ENCODE results near the gene RANBP17.

RANBP17 gene

DNA sequence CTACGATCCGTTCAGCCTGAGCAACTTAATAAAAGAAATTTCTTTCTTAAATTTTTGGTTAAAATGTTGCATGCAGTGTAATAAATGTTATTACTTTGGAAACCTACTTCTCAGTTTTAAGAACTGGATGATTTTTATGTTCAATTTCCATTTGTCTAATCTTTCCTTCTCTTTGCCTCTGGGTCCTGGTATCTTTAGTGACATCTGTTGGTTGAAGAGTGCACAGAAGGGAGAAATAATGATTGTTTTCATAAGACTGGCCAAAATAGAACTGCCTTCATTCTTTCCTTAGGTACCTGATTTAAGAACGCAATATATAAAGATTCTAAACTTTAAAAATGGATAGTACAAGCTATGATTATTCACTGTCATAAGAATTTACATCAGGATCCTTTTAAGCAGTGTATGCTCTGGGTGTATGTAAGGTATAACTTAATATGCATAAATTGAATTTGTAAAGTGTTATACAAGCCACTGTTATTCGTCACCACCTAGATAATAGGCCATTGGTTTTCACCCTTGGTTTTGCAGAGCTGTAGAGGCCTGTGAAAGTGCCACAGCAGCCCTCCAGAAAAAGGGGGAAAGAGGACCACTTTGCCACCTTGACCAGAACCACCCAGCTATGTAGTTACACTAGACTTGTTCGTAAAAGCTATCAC, 364.4 kb downstream of the RANBP17 start:
- Histone ChIP-seq H3K27me3 (ENCODE audit: control insufficient read depth in 1 of 2, insufficient read depth in 2 of 2, low read length in 2 of 2) (no peaks in the 10 kb centered on the region), H3K9me3 (ENCODE audit: control insufficient read depth in 2 of 2, low read length in 2 of 2) (no peaks in the 10 kb centered on the region), H3K4me3 (ENCODE audit: low read length in 2 of 2) (no peak overlapping the region), H3K36me3 (ENCODE audit: control insufficient read depth in 2 of 2, insufficient read depth in 2 of 2, low read length in 2 of 2) (no peaks in the 10 kb centered on the region), H3K4me1 (ENCODE audit: control insufficient read depth, insufficient read depth, low read length) (no peaks in the 10 kb centered on the region), H3K27ac (ENCODE audit: low read length) (no peak overlapping the region), H3K9ac (ENCODE audit: low read length in 2 of 2) (no peak overlapping the region)

DNA sequence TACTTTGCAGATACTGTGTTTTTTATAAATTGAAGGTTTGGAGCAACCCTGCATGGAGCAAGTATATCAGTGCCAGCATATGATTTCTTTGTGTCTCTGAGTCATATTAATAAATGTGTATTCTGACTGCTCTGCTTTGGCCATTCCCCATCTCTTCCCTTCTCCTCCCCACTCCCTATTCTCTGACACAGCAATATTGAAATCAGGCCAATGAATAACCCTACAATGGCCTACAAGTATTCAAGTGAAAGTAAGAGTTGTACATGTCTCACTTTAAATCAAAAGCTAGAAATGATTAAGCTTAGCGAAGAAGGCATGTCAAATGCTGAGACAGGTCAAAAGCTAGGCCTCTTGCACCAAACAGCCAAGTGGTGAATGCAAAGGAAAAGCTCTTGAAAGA, 365.0 kb downstream of the RANBP17 start:
- Histone ChIP-seq H3K27ac (ENCODE audit: low read length) (no peak overlapping the region), H3K4me3 (ENCODE audit: low read length in 2 of 2) (no peak overlapping the region), H3K4me1 (ENCODE audit: control insufficient read depth, insufficient read depth, low read length) (no peaks in the 10 kb centered on the region), H3K9me3 (ENCODE audit: control insufficient read depth in 2 of 2, low read length in 2 of 2) (no peaks in the 10 kb centered on the region), H3K27me3 (ENCODE audit: control insufficient read depth in 1 of 2, insufficient read depth in 2 of 2, low read length in 2 of 2) (no peaks in the 10 kb centered on the region), H3K36me3 (ENCODE audit: control insufficient read depth in 2 of 2, insufficient read depth in 2 of 2, low read length in 2 of 2) (no peaks in the 10 kb centered on the region), H3K9ac (ENCODE audit: low read length in 2 of 2) (no peak overlapping the region)

DNA sequence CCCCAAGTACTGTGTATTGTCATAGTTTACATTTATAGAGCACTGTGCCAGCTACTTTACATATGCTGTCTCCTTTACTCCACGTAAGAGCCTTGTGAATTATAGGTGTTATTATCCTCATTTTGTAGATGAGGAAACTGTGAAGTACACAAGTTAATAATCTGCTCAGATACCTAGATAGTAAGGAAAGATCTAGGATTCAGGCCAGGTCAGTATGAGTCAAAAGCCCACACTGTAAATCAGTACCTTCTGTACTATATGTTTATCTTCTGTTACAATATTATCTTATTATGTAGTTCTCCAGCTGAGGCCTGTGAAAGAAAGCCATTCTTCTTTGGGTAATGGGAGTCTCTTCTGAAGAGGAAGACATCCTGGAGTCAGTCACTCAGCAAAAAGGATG, 374.8 kb downstream of the RANBP17 start:
- no peaks in the 10 kb centered on the region for H3K9me3 ChIP-seq (ENCODE audit: control insufficient read depth in 2 of 2, low read length in 2 of 2)
- H3K4me3 ChIP-seq (ENCODE audit: low read length in 2 of 2) = no peak overlapping the region
- H3K27ac ChIP-seq (ENCODE audit: low read length) = no peak overlapping the region
- H3K27me3 ChIP-seq (ENCODE audit: control insufficient read depth in 1 of 2, insufficient read depth in 2 of 2, low read length in 2 of 2) = no peaks in the 10 kb centered on the region
- no peaks in the 10 kb centered on the region for H3K36me3 ChIP-seq (ENCODE audit: control insufficient read depth in 2 of 2, insufficient read depth in 2 of 2, low read length in 2 of 2)
- no peaks in the 10 kb centered on the region for H3K4me1 ChIP-seq (ENCODE audit: control insufficient read depth, insufficient read depth, low read length)
- H3K9ac ChIP-seq (ENCODE audit: low read length in 2 of 2) = no peak overlapping the region

DNA sequence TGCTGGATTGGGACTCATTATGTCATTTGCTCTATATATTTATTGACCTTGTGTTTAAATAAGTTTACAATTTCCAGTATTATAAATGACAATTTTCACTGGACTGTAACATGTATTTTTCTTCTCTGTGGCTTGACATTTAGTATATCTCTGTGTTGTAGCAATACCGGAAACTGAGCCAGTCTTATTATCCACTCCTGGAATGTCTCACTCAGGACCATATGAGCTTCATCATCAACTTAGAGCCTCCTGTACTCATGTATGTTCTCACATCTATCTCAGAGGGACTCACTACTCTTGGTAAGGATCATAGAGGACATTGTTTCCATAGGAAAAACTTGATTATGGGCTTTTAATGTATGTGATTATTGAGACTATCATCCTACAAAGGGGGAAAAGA, 380.7 kb downstream of the RANBP17 start:
- Histone ChIP-seq H3K9me3 (ENCODE audit: control insufficient read depth in 2 of 2, low read length in 2 of 2) (no peaks in the 10 kb centered on the region), H3K27me3 (ENCODE audit: control insufficient read depth in 1 of 2, insufficient read depth in 2 of 2, low read length in 2 of 2) (no peaks in the 10 kb centered on the region), H3K27ac (ENCODE audit: low read length) (no peak overlapping the region), H3K36me3 (ENCODE audit: control insufficient read depth in 2 of 2, insufficient read depth in 2 of 2, low read length in 2 of 2) (no peaks in the 10 kb centered on the region), H3K9ac (ENCODE audit: low read length in 2 of 2) (no peak overlapping the region), H3K4me1 (ENCODE audit: control insufficient read depth, insufficient read depth, low read length) (no peaks in the 10 kb centered on the region), H3K4me3 (ENCODE audit: low read length in 2 of 2) (no peak overlapping the region)

DNA sequence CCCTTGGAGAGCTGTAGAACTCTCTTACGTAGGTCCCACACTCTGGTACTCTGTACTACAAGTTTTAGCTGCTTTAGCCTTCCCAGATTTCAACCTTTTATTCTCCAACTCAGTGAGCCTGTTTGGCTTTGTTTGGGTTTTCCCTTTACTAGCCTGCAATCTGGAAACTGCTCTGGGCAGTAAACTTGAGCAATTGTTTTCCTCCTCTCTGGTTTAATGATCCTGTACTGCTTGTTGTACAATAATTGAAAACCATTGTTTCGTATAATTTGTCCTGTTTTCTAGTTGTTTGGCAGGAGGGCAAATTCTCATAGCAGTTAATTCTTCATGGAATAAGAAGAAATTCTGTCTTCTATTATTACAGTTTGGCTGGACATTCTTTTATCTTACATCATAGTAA, 384.4 kb downstream of the RANBP17 start:
- Histone ChIP-seq H3K9me3 (ENCODE audit: control insufficient read depth in 2 of 2, low read length in 2 of 2) (no peaks in the 10 kb centered on the region), H3K9ac (ENCODE audit: low read length in 2 of 2) (no peak overlapping the region), H3K4me1 (ENCODE audit: control insufficient read depth, insufficient read depth, low read length) (no peaks in the 10 kb centered on the region), H3K27me3 (ENCODE audit: control insufficient read depth in 1 of 2, insufficient read depth in 2 of 2, low read length in 2 of 2) (no peaks in the 10 kb centered on the region), H3K4me3 (ENCODE audit: low read length in 2 of 2) (no peak overlapping the region), H3K36me3 (ENCODE audit: control insufficient read depth in 2 of 2, insufficient read depth in 2 of 2, low read length in 2 of 2) (no peaks in the 10 kb centered on the region), H3K27ac (ENCODE audit: low read length) (no peak overlapping the region)

DNA sequence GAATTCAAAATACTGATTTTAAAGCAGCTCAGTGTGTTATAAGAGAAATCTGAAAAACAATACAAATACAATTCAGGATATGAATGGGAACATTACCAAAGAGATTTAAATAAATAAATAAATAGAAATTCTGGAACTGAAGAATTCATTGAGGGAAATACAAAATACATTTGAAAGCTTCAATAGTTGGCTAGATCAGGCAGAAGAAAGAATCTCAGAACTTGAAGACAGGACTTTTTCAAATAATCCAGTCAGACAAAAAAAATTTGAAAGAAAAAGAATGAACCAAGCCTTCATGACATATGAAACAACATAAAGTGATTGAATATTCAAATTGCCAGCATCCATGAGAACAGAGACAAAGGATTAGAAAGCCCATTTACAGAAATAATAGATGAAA, 387.6 kb downstream of the RANBP17 start:
- Histone ChIP-seq H3K4me3 (ENCODE audit: low read length in 2 of 2) (no peak overlapping the region), H3K27ac (ENCODE audit: low read length) (no peak overlapping the region), H3K27me3 (ENCODE audit: control insufficient read depth in 1 of 2, insufficient read depth in 2 of 2, low read length in 2 of 2) (no peaks in the 10 kb centered on the region), H3K4me1 (ENCODE audit: control insufficient read depth, insufficient read depth, low read length) (no peaks in the 10 kb centered on the region), H3K9me3 (ENCODE audit: control insufficient read depth in 2 of 2, low read length in 2 of 2) (no peaks in the 10 kb centered on the region), H3K36me3 (ENCODE audit: control insufficient read depth in 2 of 2, insufficient read depth in 2 of 2, low read length in 2 of 2) (no peaks in the 10 kb centered on the region), H3K9ac (ENCODE audit: low read length in 2 of 2) (no peak overlapping the region)

DNA sequence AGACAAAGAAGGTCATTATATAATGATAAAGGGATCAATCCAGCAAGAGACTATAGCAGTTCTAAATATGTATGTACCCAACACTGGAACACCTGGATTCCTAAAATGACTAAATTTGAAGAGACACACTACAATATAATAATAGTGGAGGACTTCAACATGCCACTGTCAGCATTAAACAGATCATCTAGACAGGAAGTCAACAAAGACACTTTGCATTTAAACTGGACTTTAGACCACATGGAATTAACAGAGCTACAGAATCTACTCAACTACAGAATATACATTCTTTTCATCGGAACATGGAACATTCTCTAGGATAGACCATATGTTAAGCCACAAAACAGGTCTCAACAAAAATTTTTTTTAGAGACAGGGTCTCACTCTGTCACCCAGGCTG, 388.9 kb downstream of the RANBP17 start:
- Histone ChIP-seq H3K27ac (ENCODE audit: low read length) (no peak overlapping the region), H3K9ac (ENCODE audit: low read length in 2 of 2) (no peak overlapping the region), H3K27me3 (ENCODE audit: control insufficient read depth in 1 of 2, insufficient read depth in 2 of 2, low read length in 2 of 2) (no peaks in the 10 kb centered on the region), H3K4me3 (ENCODE audit: low read length in 2 of 2) (no peak overlapping the region), H3K36me3 (ENCODE audit: control insufficient read depth in 2 of 2, insufficient read depth in 2 of 2, low read length in 2 of 2) (no peaks in the 10 kb centered on the region), H3K4me1 (ENCODE audit: control insufficient read depth, insufficient read depth, low read length) (no peaks in the 10 kb centered on the region), H3K9me3 (ENCODE audit: control insufficient read depth in 2 of 2, low read length in 2 of 2) (no peaks in the 10 kb centered on the region)

DNA sequence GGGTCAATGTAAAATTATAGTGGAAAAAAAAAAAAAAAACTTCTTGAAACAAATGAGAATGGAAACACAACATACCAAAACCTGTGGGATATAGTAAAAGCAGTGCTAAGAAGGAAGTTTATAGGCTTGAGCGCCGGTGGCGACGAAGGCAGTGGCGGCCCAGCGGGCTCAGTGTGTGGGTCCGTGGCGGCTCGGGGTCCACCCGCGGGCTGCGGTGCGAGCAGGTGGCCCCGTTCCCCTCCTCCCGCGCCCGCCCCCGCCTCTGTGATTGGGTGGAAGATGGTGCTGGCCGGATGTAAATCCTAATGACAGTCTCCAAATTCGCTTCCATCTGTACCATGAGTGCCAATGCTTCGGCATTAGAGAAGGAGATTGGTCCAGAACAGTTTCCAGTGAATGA, 389.7 kb downstream of the RANBP17 start:
- Histone ChIP-seq H3K4me1 (ENCODE audit: control insufficient read depth, insufficient read depth, low read length) (no peaks in the 10 kb centered on the region), H3K9ac (ENCODE audit: low read length in 2 of 2) (no peak overlapping the region), H3K36me3 (ENCODE audit: control insufficient read depth in 2 of 2, insufficient read depth in 2 of 2, low read length in 2 of 2) (no peaks in the 10 kb centered on the region), H3K27me3 (ENCODE audit: control insufficient read depth in 1 of 2, insufficient read depth in 2 of 2, low read length in 2 of 2) (no peaks in the 10 kb centered on the region), H3K9me3 (ENCODE audit: control insufficient read depth in 2 of 2, low read length in 2 of 2) (no peaks in the 10 kb centered on the region), H3K4me3 (ENCODE audit: low read length in 2 of 2) (no peak overlapping the region), H3K27ac (ENCODE audit: low read length) (no peak overlapping the region)

DNA sequence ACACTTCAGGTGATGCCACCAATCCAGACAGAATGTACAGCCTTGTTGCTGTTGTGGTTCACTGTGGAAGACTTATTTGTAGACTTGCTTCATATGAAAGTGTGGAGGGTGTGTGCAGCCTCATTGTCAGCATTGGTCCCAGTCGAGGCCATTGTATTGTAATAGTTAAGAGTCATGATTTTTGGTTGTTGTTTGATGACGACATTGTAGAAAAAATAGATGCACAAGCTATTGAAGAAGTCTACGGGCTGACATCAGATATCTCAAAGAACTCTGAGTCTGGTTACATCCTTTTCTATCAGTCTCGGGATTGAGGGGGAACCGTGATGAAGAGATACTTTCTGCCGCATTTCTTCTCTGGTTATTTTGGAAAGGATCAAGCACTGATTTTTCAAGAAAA, 390.9 kb downstream of the RANBP17 start:
- H3K27ac ChIP-seq (ENCODE audit: low read length) = no peak overlapping the region
- H3K4me1 ChIP-seq (ENCODE audit: control insufficient read depth, insufficient read depth, low read length) = no peaks in the 10 kb centered on the region
- no peak overlapping the region for H3K4me3 ChIP-seq (ENCODE audit: low read length in 2 of 2)
- no peaks in the 10 kb centered on the region for H3K27me3 ChIP-seq (ENCODE audit: control insufficient read depth in 1 of 2, insufficient read depth in 2 of 2, low read length in 2 of 2)
- H3K9me3 ChIP-seq (ENCODE audit: control insufficient read depth in 2 of 2, low read length in 2 of 2) = no peaks in the 10 kb centered on the region
- H3K36me3 ChIP-seq (ENCODE audit: control insufficient read depth in 2 of 2, insufficient read depth in 2 of 2, low read length in 2 of 2) = no peaks in the 10 kb centered on the region
- H3K9ac ChIP-seq (ENCODE audit: low read length in 2 of 2) = no peak overlapping the region

DNA sequence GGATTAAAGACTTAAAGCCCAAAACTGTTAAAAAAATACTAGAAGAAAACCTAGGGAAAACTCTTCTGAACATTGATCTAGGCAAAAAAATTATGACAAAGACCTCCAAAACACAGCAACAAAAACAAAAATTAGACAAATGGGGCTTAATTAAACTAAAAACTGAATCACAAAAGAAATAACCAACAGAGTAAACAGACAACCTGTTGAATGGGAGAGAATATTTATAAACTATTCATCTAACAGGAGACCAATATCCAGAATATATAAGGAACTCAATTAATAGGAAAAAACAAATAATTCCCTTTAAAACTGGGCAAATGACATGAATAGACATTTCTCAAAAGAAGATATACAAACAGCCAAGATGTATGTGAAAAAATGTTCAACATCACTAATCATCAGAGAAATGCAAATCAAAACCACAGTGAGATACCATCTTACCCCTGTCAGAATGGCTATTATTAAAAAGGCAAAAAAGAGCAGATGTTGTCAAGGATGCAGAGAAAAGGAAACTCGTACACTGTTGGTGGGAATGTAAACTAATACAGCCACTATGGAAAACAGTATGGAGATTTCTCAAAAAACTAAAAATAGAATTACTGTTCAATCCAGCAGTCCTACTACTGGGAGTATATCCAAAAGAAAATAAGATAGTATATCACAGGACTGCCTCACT, 397.1 kb downstream of the RANBP17 start:
- H3K4me1 ChIP-seq (ENCODE audit: control insufficient read depth, insufficient read depth, low read length) = no peaks in the 10 kb centered on the region
- no peaks in the 10 kb centered on the region for H3K9me3 ChIP-seq (ENCODE audit: control insufficient read depth in 2 of 2, low read length in 2 of 2)
- H3K27ac ChIP-seq (ENCODE audit: low read length) = no peak overlapping the region
- no peaks in the 10 kb centered on the region for H3K27me3 ChIP-seq (ENCODE audit: control insufficient read depth in 1 of 2, insufficient read depth in 2 of 2, low read length in 2 of 2)
- no peak overlapping the region for H3K4me3 ChIP-seq (ENCODE audit: low read length in 2 of 2)
- H3K36me3 ChIP-seq (ENCODE audit: control insufficient read depth in 2 of 2, insufficient read depth in 2 of 2, low read length in 2 of 2) = no peaks in the 10 kb centered on the region
- H3K9ac ChIP-seq (ENCODE audit: low read length in 2 of 2) = no peak overlapping the region

DNA sequence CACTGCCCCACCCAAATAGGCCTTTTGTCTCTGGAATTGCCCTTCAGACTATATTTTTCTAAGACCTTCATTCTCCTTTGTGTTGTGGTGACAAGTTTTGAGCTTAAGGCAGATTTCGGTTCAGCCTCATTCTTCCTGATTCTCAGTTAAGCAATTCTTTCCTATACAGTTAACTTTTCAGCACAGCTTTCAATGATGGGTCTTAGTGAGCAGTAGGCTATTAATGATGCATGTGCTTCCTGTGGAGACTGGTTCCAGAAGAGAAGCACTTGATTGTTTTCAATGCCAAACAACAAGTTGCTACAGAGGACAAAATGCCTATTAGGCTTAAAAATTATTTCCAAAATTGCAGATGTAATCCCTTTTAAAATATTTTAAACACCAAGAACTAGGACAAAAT, 399.5 kb downstream of the RANBP17 start:
- no peaks in the 10 kb centered on the region for H3K36me3 ChIP-seq (ENCODE audit: control insufficient read depth in 2 of 2, insufficient read depth in 2 of 2, low read length in 2 of 2)
- no peaks in the 10 kb centered on the region for H3K9me3 ChIP-seq (ENCODE audit: control insufficient read depth in 2 of 2, low read length in 2 of 2)
- no peaks in the 10 kb centered on the region for H3K4me1 ChIP-seq (ENCODE audit: control insufficient read depth, insufficient read depth, low read length)
- no peak overlapping the region for H3K9ac ChIP-seq (ENCODE audit: low read length in 2 of 2)
- H3K27ac ChIP-seq (ENCODE audit: low read length) = no peak overlapping the region
- H3K27me3 ChIP-seq (ENCODE audit: control insufficient read depth in 1 of 2, insufficient read depth in 2 of 2, low read length in 2 of 2) = no peaks in the 10 kb centered on the region
- no peak overlapping the region for H3K4me3 ChIP-seq (ENCODE audit: low read length in 2 of 2)
